Neural crest cell (in vitro differentiated cells): ENCODE results near the gene OR6V1. TPM values are rescaled to one million over a fixed set of nuclear protein-coding genes. Genes with fewer than 3 reads are reported as not detected.

ENCODE experiments used
- DNase-seq: peaks from one replicate; pipeline ENCODE4 v3.0.0; 2021; ENCODE audit warnings: low read depth, mixed read lengths, low spot score
- H3K27ac Mint-ChIP-seq: one replicate; pipeline ENCODE4 v1.8.0; 2021; ENCODE audit warnings: mild to moderate bottlenecking, mixed read lengths; ENCODE audit not compliant: unreplicated experiment
- H3K27me3 Mint-ChIP-seq: 2 replicates; pipeline ENCODE4 v1.8.0; 2021; ENCODE audit warnings: low read depth, mild to moderate bottlenecking, mixed read lengths
- H3K36me3 Mint-ChIP-seq: 2 replicates; pipeline ENCODE4 v1.8.0; 2021; ENCODE audit warnings: low read depth, mild to moderate bottlenecking, mixed read lengths
- H3K4me1 Mint-ChIP-seq: 2 replicates; pipeline ENCODE4 v1.8.0; 2021; ENCODE audit warnings: mixed read lengths
- H3K4me3 Mint-ChIP-seq: one replicate; pipeline ENCODE4 v1.8.0; 2021; ENCODE audit warnings: mild to moderate bottlenecking, mixed read lengths
- H3K9me3 Mint-ChIP-seq: 2 replicates; pipeline ENCODE4 v1.8.0; 2021; ENCODE audit warnings: mixed read lengths
- total RNA-seq: library from RNA; stranded (reverse); gene quantifications from 2 replicates; pipeline ENCODE4 v1.2.1, GENCODE V29; 2021
- TF ChIP-seq, protein P1 (sequence below): fragments of 200-600 bp; sonication (generic); conservative IDR thresholded peaks from 2 replicates; pipeline ENCODE4 v1.5.0; 2021; ENCODE audit warnings: antibody characterized with exemption, mild to moderate bottlenecking

OR6V1 gene
- total RNA-seq, 1 donor from 2014 or later: not detected

DNA sequence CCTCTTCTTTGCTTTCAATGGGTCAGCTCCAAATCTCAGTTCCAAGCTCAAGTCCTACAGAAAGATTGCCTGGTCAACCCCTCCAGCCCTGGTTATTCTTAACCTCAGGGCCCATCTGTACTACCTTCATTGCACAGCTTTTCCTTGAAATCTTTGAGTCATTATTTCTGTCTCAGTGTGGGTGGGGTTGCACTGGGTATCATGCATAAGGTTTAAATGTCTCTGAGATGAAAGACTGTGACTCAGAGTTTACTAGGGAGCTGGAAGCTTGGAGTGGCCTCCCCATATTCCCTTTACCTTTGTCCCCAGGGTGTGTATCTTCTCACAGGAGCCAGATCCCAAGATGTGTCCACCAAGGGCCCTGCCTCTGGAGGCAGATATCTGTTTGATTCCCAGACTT is 3.3 kb upstream of the OR6V1 start:
- TF ChIP-seq, protein P1, sequence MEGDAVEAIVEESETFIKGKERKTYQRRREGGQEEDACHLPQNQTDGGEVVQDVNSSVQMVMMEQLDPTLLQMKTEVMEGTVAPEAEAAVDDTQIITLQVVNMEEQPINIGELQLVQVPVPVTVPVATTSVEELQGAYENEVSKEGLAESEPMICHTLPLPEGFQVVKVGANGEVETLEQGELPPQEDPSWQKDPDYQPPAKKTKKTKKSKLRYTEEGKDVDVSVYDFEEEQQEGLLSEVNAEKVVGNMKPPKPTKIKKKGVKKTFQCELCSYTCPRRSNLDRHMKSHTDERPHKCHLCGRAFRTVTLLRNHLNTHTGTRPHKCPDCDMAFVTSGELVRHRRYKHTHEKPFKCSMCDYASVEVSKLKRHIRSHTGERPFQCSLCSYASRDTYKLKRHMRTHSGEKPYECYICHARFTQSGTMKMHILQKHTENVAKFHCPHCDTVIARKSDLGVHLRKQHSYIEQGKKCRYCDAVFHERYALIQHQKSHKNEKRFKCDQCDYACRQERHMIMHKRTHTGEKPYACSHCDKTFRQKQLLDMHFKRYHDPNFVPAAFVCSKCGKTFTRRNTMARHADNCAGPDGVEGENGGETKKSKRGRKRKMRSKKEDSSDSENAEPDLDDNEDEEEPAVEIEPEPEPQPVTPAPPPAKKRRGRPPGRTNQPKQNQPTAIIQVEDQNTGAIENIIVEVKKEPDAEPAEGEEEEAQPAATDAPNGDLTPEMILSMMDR: no peak
- H3K4me1 Mint-ChIP-seq: no peaks in the 10 kb centered on the region
- H3K4me3 Mint-ChIP-seq: no peak overlapping the region
- DNase-seq: no peak
- H3K27ac Mint-ChIP-seq: no peak overlapping the region
- H3K27me3 Mint-ChIP-seq: peaks cover 16% of the 10 kb centered on the region
- no peaks in the 10 kb centered on the region for H3K36me3 Mint-ChIP-seq
- no peaks in the 10 kb centered on the region for H3K9me3 Mint-ChIP-seq

DNA sequence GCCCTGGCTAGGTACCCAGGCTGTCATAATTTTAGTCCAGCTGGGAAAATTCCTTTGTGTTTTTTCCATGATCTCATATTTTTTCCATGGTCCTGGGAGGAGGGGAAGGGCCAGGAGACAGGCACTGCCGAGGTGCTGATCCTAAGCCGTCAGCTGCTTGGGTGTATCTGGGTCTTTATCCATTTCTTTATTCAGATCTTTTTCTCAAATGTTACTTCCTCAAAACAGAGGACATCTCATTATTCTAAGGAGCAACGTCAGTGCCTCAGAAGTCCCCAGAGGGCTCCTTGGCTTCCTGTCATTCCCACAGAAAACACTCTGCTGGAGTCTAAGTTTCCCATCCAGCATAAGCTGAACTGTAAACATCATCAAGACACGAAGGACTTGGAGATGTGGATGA is 2.8 kb upstream of the OR6V1 start:
- TF ChIP-seq, protein P1: no peak
- no peak for DNase-seq
- no peak overlapping the region for H3K27ac Mint-ChIP-seq

DNA sequence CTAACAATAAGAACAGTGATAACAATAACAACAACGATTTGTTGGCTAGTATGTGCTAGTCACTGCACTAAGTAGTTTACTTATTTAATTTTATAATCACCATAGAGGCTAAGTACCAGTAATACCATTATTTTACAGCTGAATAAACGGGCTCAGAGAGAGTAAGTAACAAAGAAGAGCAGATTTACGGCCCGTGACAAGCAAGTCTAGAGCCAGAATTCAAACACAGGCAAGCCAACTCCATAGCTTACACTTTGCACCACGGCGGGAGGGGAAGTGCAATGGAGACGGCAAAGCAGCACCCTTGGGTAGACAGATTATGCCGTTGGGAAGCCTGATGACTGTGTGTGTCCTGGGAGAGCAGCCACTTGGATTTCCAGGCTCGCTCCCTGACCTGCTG is 1.2 kb upstream of the OR6V1 start:
- Mint-ChIP-seq H3K4me1 (no peaks in the 10 kb centered on the region), H3K9me3 (no peaks in the 10 kb centered on the region), H3K4me3 (no peak overlapping the region), H3K27ac (no peak overlapping the region), H3K27me3 (peaks cover 9% of the 10 kb centered on the region), H3K36me3 (no peaks in the 10 kb centered on the region)
- DNase-seq: no peak
- TF ChIP-seq, protein P1: no peak

More for the DNA sequence above, 2.8 kb upstream of the OR6V1 start:
- H3K9me3 Mint-ChIP-seq: no peaks in the 10 kb centered on the region
- H3K27me3 Mint-ChIP-seq: peaks cover 16% of the 10 kb centered on the region
- H3K4me3 Mint-ChIP-seq: no peak overlapping the region
- no peaks in the 10 kb centered on the region for H3K36me3 Mint-ChIP-seq
- no peaks in the 10 kb centered on the region for H3K4me1 Mint-ChIP-seq

DNA sequence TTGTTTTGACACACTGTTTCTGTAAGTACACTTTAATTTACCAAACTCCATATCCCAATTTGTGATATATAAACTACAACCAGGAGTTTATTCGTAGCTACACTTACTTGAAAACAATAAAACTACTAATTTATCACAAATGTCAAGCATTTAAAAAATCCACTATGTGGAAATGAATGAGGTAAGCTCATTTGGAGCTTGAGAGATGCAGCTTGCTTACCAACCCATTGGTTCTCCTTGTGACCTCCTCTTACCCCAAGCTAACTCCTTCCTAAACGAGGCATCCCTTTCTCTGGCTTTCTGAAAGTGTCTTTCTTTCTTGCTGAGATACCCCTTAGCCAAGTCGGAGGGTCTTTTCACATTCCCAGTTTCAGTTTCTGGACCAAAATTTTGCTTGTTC is 2.5 kb downstream of the OR6V1 start:
- H3K27ac Mint-ChIP-seq: no peak overlapping the region
- no peaks in the 10 kb centered on the region for H3K9me3 Mint-ChIP-seq
- no peaks in the 10 kb centered on the region for H3K36me3 Mint-ChIP-seq
- no peak overlapping the region for H3K4me3 Mint-ChIP-seq
- DNase-seq: no peak
- TF ChIP-seq, protein P1: no peak
- H3K27me3 Mint-ChIP-seq: peaks cover 7% of the 10 kb centered on the region
- no peaks in the 10 kb centered on the region for H3K4me1 Mint-ChIP-seq

DNA sequence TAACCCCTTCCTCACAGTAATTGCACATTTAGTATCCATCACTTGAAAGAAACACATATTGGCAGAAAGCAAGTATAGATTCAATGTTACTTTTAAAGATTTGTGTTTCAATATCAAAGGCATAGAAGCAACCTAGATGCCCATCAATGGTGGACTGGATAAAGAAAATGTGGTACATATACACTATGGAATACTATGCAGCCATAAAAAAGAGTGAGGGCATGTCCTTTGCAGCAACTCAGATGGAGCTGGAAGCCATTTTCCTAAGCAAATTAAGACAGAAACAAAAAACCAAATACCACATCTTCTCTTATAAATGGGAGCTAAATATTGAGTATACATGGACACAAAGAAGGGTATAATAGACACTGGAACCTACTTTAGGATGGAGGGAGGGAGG is 3.6 kb downstream of the OR6V1 start:
- TF ChIP-seq, protein P1: no peak
- Mint-ChIP-seq H3K4me1 (no peaks in the 10 kb centered on the region), H3K27ac (no peak overlapping the region), H3K9me3 (no peaks in the 10 kb centered on the region), H3K36me3 (no peaks in the 10 kb centered on the region), H3K4me3 (no peak overlapping the region), H3K27me3 (peaks cover 7% of the 10 kb centered on the region)
- DNase-seq: no peak

DNA sequence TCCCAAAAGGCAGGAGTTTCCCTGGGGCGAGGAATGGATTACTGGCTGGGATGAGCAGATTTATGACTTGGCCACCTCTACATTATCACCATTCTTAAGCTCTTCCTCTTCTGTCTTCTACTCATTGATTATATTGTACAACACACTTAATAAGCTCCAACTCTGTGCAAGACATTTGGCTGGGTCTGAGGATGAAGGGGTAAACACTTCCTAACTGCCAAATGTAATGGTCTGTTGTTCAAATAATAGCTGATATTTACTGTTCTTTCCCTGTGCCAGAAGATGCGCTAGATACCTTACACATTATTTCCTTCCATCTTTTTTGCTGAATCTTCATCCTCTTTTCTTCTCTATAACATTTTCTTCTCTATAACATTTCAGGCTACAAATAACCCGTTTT is 11.6 kb downstream of the OR6V1 start:
- peaks cover 4% of the 10 kb centered on the region for H3K36me3 Mint-ChIP-seq
- no peak overlapping the region for H3K27ac Mint-ChIP-seq
- H3K9me3 Mint-ChIP-seq: peaks cover 11% of the 10 kb centered on the region
- H3K4me3 Mint-ChIP-seq: no peak overlapping the region
- H3K27me3 Mint-ChIP-seq: no peaks in the 10 kb centered on the region
- no peaks in the 10 kb centered on the region for H3K4me1 Mint-ChIP-seq
- TF ChIP-seq, protein P1: no peak
- DNase-seq: no peak
